WI38 (cell line): Measurements from ENCODE around the gene HIVEP2.
A peak's percentile ranks its signal among the peaks of the same experiment; 100 is the strongest.

Source experiments
- H3K4me3 ChIP-seq: 2 replicates; pipeline ENCODE4 v1.5.1; 2011; ENCODE audit warnings: low read depth, mild to moderate bottlenecking, control low read depth, low read length
- CTCF ChIP-seq: IDR thresholded peaks from 2 replicates; pipeline ENCODE4 v1.5.1; 2012; ENCODE audit warnings: low read depth, mild to moderate bottlenecking, control low read depth, low read length

Gene HIVEP2

GRCh38 chr6:142891454-142891853 is 53.5 kb downstream of the HIVEP2 start:
- TF ChIP-seq CTCF: no peak
- no peak overlapping the region for H3K4me3 ChIP-seq

- no peak overlapping the region for H3K4me3 ChIP-seq
- no peak for TF ChIP-seq CTCF
These were observed 56.5 kb downstream of the HIVEP2 start for GRCh38 chr6:142888456-142888855.

- no peak for TF ChIP-seq CTCF
- no peak overlapping the region for H3K4me3 ChIP-seq
These were observed 57.5 kb downstream of the HIVEP2 start for GRCh38 chr6:142887517-142887916.

GRCh38 chr6:142886431-142887170 is 58.4 kb downstream of the HIVEP2 start:
- no peak overlapping the region for H3K4me3 ChIP-seq
- no peak for TF ChIP-seq CTCF

GRCh38 chr6:142885182-142885867 is 59.7 kb downstream of the HIVEP2 start:
- TF ChIP-seq CTCF: no peak
- peak overlapping the region; percentile 47 for H3K4me3 ChIP-seq

- no peak for TF ChIP-seq CTCF
- H3K4me3 ChIP-seq: peak overlapping the region; percentile 47
These were observed 60.6 kb downstream of the HIVEP2 start for GRCh38 chr6:142884214-142885035.
